Inferior parietal cortex (tissue), 1 donor: ENCODE data around the gene RGS12.
"Not testable (repeated sequence)": the region's sequence is repeated elsewhere in the genome, so short reads cannot be mapped to it uniquely, and the experiment has no call there.

Experiments used
- DNase-seq: peaks from one replicate; pipeline ENCODE4 v3.0.0-alpha.2; 2016; ENCODE audit errors: extremely low spot score

Gene RGS12

GRCh38 chr4:3297066-3297859, 4.4 kb downstream of the RGS12 start:
- DNase-seq: no peak

DNA sequence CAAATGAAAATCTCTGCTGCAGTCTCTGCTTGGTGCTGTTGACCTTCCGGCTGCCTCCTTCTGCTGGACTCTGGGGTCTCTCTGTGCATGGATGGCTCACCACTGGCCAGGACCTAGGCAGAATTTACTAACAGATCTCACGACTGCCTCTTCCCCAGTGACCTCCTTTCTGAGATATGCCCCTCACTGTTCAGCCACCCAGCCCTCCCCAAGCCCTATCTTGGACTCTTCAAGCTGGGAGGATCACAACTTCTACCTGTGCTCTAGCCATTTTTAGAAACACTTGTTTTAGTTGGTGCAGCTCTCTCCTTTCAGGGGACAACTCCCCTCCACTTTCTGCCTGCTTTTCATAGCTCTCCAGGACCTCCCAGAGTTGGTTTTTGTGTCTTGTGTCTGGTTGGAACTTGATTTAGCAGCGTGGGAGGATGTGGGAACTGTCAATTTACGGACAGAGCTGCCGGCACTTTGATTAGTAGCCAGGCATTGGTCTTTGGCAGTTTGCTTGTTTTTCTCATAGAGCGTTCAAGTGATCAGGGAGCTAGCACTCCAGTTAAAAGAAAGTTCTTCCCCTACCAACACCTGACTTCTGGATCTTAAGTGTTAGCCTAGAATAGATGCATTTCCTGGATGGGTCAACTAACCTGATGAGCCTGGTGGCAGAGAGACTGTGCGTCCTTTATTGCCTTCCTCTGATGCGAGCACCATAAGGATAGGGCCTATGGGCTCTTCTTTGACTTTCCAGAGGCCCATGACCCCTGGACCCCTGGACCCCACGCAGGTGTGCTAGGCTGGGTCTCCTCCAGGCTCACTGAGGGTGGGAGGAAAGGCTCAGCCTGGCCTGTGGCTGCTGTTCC, 6.5 kb downstream of the RGS12 start:
- DNase-seq: no peak

GRCh38 chr4:3299976-3300671, 7.3 kb downstream of the RGS12 start:
- no peak for DNase-seq

GRCh38 chr4:3300882-3301281, 8.1 kb downstream of the RGS12 start:
- DNase-seq: not testable (repeated sequence)

- DNase-seq: no peak
Observed at GRCh38 chr4:3301450-3302172, 8.8 kb downstream of the RGS12 start.

DNA sequence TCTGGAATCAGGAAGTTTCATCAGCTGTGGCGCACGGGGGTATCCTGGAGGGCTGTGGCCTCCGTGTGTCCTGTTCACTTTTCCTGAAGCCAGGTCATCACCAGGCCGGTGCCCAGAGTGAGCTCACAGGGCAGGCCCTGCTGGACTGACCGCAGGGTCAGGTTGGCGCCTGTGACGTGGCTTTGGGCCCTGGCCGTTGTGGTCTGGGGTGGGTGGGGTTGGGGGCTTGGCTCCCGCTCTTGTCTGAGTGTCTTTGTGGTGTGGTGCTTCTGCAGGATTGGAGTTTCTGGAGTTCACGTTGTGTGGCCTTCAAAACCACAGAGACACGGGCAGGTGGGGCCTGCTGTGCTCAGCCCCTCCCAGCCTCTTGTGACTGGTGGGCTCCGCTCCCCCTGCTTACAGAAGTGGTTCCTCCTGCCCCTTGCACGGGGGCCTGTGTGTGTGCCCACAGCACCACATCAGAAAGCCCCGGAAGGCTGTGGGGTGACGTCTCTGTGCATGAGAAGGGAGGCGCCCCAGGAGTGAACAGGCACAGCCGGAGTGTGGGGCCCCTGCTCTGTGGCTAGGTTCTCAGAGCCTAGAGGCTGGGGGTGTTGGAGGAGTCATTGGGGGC, 9.5 kb downstream of the RGS12 start:
- no peak for DNase-seq

DNA sequence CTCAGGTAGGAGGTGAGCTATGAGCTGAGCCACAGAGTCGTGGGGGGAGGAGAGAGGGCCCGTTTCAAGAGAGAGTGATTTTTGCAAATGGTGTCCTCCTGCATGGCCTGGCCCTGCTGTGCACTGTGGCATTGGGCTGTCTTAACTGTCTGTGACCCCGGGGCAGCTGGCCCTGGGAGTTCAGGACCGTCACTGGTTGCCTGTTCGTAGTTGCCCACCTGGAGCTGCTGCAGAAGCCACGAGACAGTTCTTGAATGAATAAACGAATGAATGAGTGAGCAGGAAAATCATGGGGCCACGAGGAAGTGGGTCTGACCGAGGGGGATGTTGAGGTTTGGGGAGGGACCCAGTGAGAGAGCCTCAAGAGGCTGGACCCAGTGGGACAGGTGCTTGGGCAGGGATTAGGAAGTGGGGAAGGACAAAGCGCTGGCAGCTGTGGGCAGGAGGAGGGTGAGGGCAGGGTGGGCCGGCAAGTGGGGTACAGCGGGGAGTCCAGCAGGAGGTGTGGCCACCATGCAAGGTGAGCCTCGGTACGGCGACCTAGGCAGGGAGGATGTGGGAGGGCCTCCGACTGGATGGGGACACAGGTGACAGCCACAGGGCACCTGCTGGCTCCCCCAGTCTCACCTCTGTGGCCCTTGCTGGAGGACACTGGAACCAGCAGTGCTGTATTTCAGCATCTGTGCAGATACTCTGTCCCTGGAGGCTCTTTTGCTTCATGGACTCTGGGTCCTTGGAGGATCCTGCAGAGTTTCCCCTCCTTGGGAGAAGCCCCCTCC, 10.2 kb downstream of the RGS12 start:
- no peak for DNase-seq

DNA sequence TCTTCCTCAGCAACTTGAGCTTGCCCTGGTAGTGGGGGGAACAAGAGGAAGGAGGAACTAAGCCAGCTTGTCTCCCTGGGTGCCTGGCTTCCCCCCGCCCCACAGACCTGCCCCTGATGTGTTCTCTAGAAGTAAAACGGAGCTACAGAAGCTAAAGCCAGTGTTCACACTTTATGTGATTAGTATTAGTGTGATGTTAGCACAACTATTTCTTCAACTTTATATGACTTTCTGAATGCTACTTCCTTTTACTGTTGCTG, 10.7 kb downstream of the RGS12 start:
- no peak for DNase-seq

- no peak for DNase-seq
Observed at GRCh38 chr4:3303923-3304710, 11.3 kb downstream of the RGS12 start.

GRCh38 chr4:3304831-3305609, 12.2 kb downstream of the RGS12 start:
- DNase-seq: no peak

- no peak for DNase-seq
Observed at GRCh38 chr4:3305610-3306371, 13.0 kb downstream of the RGS12 start.

GRCh38 chr4:3306450-3306849, 13.6 kb downstream of the RGS12 start:
- no peak for DNase-seq

DNA sequence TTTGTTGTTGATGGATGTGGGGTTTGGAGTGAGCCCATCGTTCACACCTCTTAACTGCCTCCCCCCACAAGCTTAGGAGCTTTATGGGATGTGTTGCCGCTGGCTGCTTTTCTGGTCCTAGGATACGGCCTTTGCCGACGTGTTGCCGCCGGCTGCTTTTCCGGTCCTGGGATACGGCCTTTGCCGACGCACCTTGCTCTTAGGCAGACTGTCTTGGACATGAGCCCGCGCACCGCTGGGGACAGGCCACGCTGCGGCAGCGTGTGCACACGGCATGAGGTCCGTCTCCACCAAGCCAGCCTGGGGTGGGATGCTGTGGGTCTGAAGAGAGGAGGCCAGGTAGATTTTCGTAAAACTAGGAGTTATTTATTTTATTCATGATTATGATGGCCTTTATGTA, 14.2 kb downstream of the RGS12 start:
- DNase-seq: no peak

GRCh38 chr4:3307486-3307885, 14.7 kb downstream of the RGS12 start:
- no peak for DNase-seq

- no peak for DNase-seq
Observed at GRCh38 chr4:3307891-3308575, 15.2 kb downstream of the RGS12 start.

GRCh38 chr4:3308691-3309090, 15.9 kb downstream of the RGS12 start:
- no peak for DNase-seq

DNA sequence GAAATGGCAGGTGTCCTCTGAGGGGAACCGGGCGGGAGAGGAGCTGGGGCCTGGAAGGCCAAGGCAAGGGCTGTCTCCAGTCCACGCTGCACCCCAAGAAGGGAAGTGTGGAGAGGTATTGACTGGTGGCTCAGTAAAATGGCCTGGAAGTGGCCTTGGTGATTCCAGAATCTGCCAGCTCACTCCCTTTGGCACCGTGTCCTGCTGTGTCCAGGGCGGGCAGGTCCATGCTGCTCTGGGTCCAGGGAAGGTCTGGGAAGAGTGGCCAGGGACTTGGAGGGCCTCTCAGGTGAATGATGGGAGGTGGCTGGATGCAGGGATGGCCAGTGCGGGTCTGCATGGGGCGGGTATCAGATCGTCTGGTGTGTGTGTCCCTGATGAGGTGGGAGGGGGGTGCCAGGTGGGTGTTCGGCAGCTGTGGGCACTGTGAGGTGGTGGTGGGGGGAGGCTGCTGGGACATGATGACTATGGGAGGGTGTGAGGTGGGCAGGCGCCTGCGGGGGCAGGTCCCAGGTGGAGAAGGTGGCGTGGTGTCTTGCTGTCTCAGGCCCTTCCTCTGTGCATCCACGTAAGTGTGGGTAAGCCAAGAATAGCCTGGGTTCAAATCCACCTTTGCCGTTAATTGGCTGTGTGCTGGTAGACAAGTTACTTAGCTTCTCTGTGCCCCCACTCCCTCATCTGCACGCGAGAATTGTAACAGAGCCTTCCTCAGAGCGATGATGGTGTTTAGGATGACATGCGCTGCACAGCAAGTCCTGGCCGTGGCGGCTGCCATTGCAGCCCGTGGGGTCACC, 17.7 kb downstream of the RGS12 start:
- no peak for DNase-seq
